ENCODE results near the gene CUL9. TPM values are rescaled to one million over a fixed set of nuclear protein-coding genes. Genes with fewer than 3 reads are reported as not detected.

Gene CUL9
- total RNA-seq, 2 donors from 2014 or later = 41.5 to 85.8 TPM

DNA sequence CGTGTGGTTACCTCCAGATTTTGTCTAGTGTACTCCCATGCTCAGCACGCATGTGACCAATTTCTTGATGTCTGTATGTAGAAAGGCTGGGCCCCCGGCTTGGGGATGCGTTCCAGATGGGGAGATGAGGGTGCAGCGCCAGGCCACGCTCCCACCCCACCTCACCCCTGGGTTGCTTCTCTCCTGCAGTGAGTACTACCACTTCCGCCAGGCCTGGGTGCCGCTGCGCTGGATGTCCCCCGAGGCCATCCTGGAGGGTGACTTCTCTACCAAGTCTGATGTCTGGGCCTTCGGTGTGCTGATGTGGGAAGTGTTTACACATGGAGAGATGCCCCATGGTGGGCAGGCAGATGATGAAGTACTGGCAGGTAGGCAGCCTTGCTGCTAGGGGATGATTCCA is 22.4 kb upstream of the CUL9 start:
- no peaks in the 10 kb centered on the region for H3K9me3 Mint-ChIP-seq
- DNase-seq (ENCODE audit: low spot score) = no peak
- no peaks in the 10 kb centered on the region for H3K36me3 Mint-ChIP-seq
- no peak overlapping the region for H3K4me3 Mint-ChIP-seq
- no peak overlapping the region for H3K27ac Mint-ChIP-seq
- no peak for ATAC-seq
- H3K4me1 Mint-ChIP-seq (ENCODE audit: low read depth in 2 of 2) = no peaks in the 10 kb centered on the region
- H3K27me3 Mint-ChIP-seq = no peaks in the 10 kb centered on the region

DNA sequence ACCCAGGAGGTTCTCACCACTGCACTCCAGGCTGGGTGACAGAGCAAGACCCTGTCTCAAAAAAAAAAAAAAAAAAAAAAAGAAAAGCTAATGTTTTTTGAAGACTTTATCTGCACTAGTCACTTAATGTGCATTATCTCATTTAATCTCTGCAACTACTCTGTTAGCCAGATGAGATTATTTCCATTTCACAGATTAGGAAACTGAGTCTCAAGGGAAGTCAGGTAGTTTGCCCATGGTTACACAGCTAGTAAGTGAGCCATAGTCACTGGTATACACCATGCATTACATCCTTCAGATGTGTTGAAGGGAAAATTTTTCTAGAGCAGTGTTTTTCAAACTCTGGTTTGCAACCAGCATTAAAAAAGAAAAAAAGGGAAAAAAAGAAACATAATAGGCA is 18.1 kb upstream of the CUL9 start:
- H3K27me3 Mint-ChIP-seq = no peaks in the 10 kb centered on the region
- no peaks in the 10 kb centered on the region for H3K36me3 Mint-ChIP-seq
- no peaks in the 10 kb centered on the region for H3K9me3 Mint-ChIP-seq
- H3K27ac Mint-ChIP-seq = no peak overlapping the region
- H3K4me1 Mint-ChIP-seq (ENCODE audit: low read depth in 2 of 2) = no peaks in the 10 kb centered on the region
- no peak for DNase-seq (ENCODE audit: low spot score)
- ATAC-seq = no peak
- no peak overlapping the region for H3K4me3 Mint-ChIP-seq

DNA sequence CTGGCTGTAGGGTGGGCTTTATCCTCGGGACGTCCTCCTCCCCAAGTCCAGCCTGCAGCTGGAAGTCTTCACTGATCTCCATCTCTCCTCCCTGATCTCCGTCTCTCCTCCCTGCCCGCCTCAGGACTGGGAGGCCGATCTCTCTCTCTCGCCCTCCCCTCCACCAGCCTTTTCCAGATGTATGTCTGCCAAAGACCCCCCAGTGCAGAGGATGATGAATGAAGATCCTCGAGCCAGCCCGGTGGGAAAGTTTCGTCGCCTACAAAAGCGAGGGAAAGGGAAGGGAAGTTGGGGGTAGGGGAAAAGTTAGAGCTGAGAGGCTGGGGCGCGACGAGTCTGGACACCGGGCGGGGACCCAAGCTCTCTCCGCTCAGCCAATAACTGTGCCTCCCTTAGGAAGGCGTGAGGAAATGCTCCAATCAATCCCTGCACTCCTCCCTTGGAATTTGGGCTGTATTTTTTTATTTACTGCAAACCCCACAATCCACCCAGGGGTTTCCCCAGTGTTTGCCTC is 11.5 kb upstream of the CUL9 start:
- no peaks in the 10 kb centered on the region for H3K9me3 Mint-ChIP-seq
- peak overlapping the region; percentile 93 for H3K4me3 Mint-ChIP-seq
- no peak for DNase-seq (ENCODE audit: low spot score)
- no peaks in the 10 kb centered on the region for H3K27me3 Mint-ChIP-seq
- ATAC-seq = no peak
- H3K27ac Mint-ChIP-seq = peak overlapping the region; percentile 86 to 95
- H3K4me1 Mint-ChIP-seq (ENCODE audit: low read depth in 2 of 2) = peaks cover 36 to 37% of the 10 kb centered on the region in 2 donors
- peaks cover 6% of the 10 kb centered on the region for H3K36me3 Mint-ChIP-seq

DNA sequence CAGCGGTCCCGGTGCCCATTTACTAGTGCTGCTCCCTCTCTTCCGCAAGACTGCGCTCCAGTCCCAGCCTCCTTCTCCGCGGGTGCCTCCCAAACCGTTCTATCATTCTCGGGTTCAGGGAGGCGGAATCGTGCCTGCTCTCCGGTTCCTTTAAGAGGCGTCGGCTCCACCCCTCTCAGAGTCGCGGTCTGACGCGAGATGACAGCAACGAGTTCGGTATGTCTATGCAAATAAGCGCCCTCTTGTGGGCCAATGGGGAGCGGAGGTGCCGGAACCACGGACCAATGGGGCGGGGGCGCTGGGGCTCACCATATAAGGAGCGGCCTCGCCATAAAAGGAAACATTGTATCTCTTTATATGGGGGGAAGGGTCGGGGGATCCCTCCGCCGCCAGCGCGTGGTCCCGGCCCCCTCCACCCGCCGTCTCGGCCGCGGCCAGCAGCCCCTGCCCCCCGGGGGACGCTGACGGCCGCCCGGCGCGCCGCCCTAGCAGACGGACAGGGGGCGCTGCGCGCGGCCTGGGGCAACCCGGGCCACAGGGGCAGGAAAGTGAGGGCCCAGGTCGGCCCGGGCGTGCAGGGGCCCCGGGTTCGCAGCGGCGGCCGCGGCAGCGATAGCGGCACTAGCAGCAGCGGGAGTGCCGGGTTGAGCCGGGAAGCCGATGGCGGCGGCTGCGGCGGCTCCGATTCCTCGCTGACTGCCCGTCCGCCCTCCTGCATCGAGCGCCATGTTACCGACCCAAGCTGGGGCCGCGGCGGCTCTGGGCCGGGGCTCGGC is 10.9 kb upstream of the CUL9 start, which contains the start of gene SRF:
TSS of gene SRF (plus strand) at position 339 of the 776 bp plus-strand sequence. CDS start at position 727, 388 bp downstream.
- H3K27ac Mint-ChIP-seq = peak within 1 kb of the TSS; percentile 98 to 99
- peaks cover 6% of the 10 kb centered on the region for H3K36me3 Mint-ChIP-seq
- ATAC-seq (peak; percentile 84 to 88), DNase-seq (ENCODE audit: low spot score) (peak; percentile 99)
- H3K4me3 Mint-ChIP-seq = peak within 1 kb of the TSS; percentile 93
- H3K4me1 Mint-ChIP-seq (ENCODE audit: low read depth in 2 of 2) = peaks cover 41 to 44% of the 10 kb centered on the region in 2 donors
- H3K9me3 Mint-ChIP-seq = no peaks in the 10 kb centered on the region
- no peaks in the 10 kb centered on the region for H3K27me3 Mint-ChIP-seq

DNA sequence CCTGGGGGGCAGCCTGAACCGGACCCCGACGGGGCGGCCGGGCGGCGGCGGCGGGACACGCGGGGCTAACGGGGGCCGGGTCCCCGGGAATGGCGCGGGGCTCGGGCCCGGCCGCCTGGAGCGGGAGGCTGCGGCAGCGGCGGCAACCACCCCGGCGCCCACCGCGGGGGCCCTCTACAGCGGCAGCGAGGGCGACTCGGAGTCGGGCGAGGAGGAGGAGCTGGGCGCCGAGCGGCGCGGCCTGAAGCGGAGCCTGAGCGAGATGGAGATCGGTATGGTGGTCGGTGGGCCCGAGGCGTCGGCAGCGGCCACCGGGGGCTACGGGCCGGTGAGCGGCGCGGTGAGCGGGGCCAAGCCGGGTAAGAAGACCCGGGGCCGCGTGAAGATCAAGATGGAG is 10.3 kb upstream of the CUL9 start:
- Mint-ChIP-seq H3K27me3 (no peaks in the 10 kb centered on the region), H3K4me1 (ENCODE audit: low read depth in 2 of 2) (peaks cover 43 to 47% of the 10 kb centered on the region in 2 donors), H3K27ac (peak overlapping the region; percentile 98 to 99), H3K9me3 (no peaks in the 10 kb centered on the region), H3K4me3 (peak overlapping the region; percentile 93), H3K36me3 (peaks cover 6% of the 10 kb centered on the region)
- DNase-seq (ENCODE audit: low spot score) (no peak), ATAC-seq (peak in 1 of 2 donors; percentile 1)

DNA sequence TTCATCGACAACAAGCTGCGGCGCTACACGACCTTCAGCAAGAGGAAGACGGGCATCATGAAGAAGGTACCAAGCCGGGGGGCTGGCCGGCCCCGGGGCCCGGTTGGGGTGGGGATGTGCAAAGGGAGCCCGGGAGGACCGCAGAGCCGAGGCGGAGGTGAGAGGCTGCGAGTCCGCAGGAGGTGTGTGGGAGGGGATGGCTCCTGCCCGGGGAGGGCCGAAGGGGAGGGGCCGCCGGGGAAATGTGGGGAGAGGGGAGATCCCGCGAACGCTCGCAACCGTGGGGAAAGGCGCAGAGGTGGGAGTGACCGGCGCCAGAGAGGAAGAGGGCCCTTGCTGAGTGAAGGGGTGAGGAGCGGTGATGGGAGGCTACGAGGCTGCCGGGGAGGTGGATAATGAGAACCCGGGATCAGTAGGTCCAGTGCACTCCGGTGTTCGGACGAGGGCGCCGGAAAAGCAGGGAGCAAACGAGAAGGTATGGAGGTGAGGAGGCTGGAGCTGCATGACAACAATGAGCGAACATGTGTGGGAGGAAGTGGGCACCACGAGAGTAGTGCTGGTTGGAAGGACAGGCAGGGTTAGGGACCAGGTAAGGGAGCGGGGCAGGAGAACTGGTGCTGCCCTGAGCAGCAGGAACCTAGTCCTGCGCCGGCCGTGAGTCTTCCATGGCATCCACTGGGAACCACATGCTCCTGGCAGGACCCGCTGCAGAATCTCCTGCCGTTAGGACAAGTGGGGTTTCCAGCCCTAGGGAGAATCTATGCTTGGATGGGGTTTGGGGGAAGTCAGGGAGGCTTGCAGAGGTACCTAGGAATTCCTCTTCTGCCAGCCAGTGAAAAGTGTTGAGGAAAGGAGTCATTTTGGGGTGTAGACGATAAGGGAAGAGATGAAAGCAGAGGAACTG is 9.6 kb upstream of the CUL9 start:
- Mint-ChIP-seq H3K27ac (peak overlapping the region; percentile 98 to 99), H3K4me3 (peak overlapping the region; percentile 93), H3K9me3 (no peaks in the 10 kb centered on the region), H3K36me3 (peaks cover 6% of the 10 kb centered on the region), H3K27me3 (no peaks in the 10 kb centered on the region), H3K4me1 (ENCODE audit: low read depth in 2 of 2) (peaks cover 43 to 47% of the 10 kb centered on the region in 2 donors)
- no peak for ATAC-seq
- peak; percentile 84 for DNase-seq (ENCODE audit: low spot score)

DNA sequence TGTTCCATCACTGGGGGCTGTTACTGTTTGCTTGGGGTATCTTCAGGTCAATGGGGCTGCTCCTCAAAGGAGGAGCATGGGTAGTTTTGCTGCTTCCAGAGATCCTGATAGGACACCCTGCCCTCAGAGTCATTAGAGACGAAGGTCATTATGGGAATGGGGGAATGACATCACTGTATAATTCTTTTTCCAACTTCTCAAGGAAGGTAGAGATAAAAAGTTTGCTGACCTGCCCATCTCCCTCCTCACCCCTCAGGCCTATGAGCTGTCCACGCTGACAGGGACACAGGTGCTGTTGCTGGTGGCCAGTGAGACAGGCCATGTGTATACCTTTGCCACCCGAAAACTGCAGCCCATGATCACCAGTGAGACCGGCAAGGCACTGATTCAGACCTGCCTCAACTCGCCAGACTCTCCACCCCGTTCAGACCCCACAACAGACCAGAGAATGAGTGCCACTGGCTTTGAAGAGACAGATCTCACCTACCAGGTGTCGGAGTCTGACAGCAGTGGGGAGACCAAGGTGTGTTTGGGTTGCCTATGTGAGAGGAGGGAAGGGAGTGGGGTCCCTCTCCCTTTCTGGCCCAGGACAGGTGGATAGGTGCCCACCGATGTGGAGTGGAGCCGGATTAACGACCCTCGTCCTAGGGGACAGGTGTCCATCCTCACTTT is 8.3 kb upstream of the CUL9 start:
- ATAC-seq (no peak), DNase-seq (ENCODE audit: low spot score) (no peak)
- Mint-ChIP-seq H3K36me3 (peaks cover 6% of the 10 kb centered on the region), H3K27me3 (no peaks in the 10 kb centered on the region), H3K4me1 (ENCODE audit: low read depth in 2 of 2) (peaks cover 43 to 47% of the 10 kb centered on the region in 2 donors), H3K27ac (peak overlapping the region; percentile 98 to 99), H3K9me3 (no peaks in the 10 kb centered on the region), H3K4me3 (peak overlapping the region; percentile 93)

DNA sequence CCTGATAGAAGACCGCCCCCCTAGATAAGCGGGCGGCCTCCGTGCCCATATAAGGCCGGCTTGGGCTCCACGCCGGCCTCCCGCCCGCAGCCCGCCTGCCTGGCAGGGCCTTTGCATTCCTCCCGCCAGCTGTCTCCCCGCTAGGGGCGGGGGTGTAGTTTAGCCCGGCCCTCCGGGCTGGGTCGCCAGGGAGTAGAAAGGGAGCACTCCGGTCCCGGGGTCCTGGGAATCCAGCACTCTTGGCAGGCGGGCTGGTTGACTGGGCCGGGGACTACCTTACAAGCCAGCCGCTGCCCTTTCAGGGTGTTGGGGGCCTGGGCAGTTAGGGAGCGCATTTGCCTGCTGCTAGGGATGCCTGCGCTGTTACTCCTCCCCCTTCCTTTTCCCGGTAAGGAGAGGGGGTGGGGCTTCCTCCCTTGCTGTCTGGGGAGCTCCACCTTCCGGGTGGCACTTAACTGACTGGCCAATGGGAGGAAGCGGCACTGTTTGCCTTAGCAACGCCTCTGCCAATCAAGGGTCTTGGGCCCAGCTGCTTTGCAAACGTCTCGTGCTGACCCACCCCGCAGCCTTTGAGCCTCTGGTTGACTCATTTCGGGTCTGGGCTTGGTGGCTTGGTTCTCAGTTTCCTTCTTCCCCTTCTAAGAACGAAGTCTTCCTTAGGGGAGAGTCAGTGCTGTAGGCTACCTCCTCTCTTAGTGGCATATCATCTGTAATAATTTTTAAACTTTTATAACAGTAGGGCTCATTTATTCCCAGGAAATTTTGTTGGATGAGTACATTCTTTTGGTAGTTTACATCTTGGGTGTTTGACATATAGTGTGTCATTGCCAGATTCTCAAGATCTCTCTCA is 7.5 kb upstream of the CUL9 start:
- Mint-ChIP-seq H3K4me3 (peak overlapping the region; percentile 93), H3K36me3 (peaks cover 6% of the 10 kb centered on the region), H3K9me3 (no peaks in the 10 kb centered on the region), H3K27me3 (no peaks in the 10 kb centered on the region), H3K4me1 (ENCODE audit: low read depth in 2 of 2) (peaks cover 43 to 47% of the 10 kb centered on the region in 2 donors), H3K27ac (peak overlapping the region; percentile 98 to 99)
- DNase-seq (ENCODE audit: low spot score) (peak; percentile 99), ATAC-seq (peak; percentile 83 to 89)

DNA sequence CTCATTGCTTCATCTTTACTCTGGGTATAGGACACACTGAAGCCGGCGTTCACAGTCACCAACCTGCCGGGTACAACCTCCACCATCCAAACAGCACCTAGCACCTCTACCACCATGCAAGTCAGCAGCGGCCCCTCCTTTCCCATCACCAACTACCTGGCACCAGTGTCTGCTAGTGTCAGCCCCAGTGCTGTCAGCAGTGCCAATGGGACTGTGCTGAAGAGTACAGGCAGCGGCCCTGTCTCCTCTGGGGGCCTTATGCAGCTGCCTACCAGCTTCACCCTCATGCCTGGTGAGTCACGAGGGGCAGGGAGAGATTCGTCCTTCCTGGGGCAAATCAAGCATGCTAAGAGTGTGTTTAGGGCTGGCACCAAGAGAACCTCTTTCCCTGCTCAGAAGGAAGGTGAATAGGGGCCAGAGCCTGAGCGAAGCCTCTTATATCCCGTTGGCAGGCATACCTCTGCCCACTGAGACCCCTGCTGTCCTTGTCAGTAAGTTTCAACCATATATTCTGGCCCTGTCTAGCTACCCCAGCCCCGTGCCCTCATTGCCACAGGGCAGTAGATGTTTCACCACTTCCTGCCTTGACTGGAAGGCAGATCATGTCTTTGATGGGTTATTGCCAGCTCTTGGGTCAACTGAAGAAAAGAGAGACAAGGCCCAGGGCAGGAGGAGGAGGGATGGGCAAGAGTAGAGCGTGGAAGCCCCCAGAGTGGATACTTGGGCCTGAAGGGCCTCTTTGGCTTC is 6.1 kb upstream of the CUL9 start:
- DNase-seq (ENCODE audit: low spot score) (no peak), ATAC-seq (no peak)
- H3K9me3 Mint-ChIP-seq = no peaks in the 10 kb centered on the region
- peak overlapping the region; percentile 98 to 99 for H3K27ac Mint-ChIP-seq
- peak overlapping the region; percentile 79 for H3K4me3 Mint-ChIP-seq
- peaks cover 6% of the 10 kb centered on the region for H3K36me3 Mint-ChIP-seq
- H3K27me3 Mint-ChIP-seq = no peaks in the 10 kb centered on the region
- H3K4me1 Mint-ChIP-seq (ENCODE audit: low read depth in 2 of 2) = peaks cover 38 to 41% of the 10 kb centered on the region in 2 donors

DNA sequence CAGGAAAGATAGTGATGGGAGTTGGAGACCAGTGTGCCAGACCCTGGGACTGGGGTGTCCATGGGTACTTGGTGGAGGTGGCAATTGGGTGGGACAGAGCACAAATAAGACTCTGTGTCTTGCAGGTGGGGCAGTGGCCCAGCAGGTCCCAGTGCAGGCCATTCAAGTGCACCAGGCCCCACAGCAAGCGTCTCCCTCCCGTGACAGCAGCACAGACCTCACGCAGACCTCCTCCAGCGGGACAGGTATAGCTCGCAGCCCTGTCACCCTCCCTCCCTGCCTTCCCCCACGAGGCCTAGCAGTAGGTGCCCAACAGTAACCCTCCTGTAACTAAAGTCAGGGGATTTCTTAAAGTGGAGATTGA is 5.6 kb upstream of the CUL9 start:
- no peaks in the 10 kb centered on the region for H3K9me3 Mint-ChIP-seq
- H3K4me1 Mint-ChIP-seq (ENCODE audit: low read depth in 2 of 2) = peaks cover 39 to 44% of the 10 kb centered on the region in 2 donors
- DNase-seq (ENCODE audit: low spot score) = no peak
- peak overlapping the region; percentile 98 to 99 for H3K27ac Mint-ChIP-seq
- H3K4me3 Mint-ChIP-seq = peak overlapping the region; percentile 79
- H3K27me3 Mint-ChIP-seq = no peaks in the 10 kb centered on the region
- no peak for ATAC-seq
- H3K36me3 Mint-ChIP-seq = peaks cover 6% of the 10 kb centered on the region

DNA sequence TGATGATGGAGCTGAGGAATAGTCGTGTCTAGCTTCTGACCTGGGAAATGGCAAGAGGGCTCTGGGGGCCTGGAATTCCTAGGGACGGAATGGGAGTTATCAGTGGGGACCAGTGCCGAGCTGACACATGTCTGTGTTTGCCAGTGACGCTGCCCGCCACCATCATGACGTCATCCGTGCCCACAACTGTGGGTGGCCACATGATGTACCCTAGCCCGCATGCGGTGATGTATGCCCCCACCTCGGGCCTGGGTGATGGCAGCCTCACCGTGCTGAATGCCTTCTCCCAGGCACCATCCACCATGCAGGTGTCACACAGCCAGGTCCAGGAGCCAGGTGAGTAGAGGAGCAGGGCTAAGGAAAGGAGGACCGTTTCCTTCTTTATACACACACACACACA is 3.8 kb upstream of the CUL9 start:
- H3K9me3 Mint-ChIP-seq = no peaks in the 10 kb centered on the region
- ATAC-seq (no peak), DNase-seq (ENCODE audit: low spot score) (no peak)
- peak overlapping the region in 1 of 2 donors; percentile 41 for H3K27ac Mint-ChIP-seq
- no peaks in the 10 kb centered on the region for H3K27me3 Mint-ChIP-seq
- H3K4me1 Mint-ChIP-seq (ENCODE audit: low read depth in 2 of 2) = peaks cover 38 to 45% of the 10 kb centered on the region in 2 donors
- H3K36me3 Mint-ChIP-seq = peaks cover 13% of the 10 kb centered on the region
- H3K4me3 Mint-ChIP-seq = no peak overlapping the region
